SK-N-DZ (cell line): ENCODE measurements around the gene OSCAR.

ENCODE experiments used
- DNase-seq: peaks from one replicate; pipeline ENCODE4 v3.0.0-alpha.2; 2015; ENCODE audit warnings: low spot score

Gene OSCAR

DNA sequence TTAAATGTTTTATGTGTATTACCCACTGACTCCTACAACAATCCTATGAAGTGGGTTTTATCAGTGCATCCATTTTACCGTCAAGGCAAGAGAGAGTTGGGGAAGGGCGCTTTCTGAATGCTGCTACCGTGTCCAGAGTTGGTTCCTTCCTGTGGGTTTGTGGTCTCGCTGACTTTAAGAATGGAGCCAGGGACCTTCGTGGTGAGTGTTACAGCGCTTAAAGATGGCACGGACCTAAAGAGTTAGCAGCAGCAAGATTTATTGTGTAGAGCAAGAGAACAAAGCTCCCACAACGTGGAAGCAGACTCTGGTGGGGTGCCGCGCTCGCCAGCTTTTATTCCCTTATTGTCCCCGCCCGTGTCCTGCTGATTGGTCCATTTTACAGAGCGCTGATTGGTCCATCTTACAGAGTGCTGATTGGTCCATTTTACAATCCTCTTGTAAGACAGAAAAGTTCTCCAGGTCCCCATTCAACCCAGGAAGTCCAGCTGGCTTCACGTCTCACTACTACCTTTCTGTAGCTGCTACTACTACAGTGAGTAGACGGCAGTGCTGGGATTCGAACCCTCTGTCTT is 6.1 kb downstream of the OSCAR start:
- no peak for DNase-seq

DNA sequence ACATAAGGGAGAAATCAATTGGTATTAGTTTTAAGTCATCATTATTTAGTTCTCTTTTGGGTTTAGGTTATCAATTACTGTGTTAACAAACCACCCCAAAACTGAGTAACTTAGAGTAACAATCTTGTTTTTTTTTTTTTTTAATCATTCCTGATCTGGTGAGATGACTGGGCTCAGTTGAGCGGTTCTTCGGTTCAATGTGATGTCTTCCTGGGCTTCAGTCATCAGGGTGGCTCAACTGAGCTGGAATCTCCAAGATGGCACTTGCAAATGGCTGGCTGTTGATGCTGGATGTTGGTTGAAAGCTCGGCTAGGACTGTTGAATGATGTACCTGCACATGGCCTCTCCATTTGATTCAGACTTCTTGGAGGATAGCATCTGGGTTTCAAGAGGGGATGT is 16.2 kb downstream of the OSCAR start:
- DNase-seq = no peak

DNA sequence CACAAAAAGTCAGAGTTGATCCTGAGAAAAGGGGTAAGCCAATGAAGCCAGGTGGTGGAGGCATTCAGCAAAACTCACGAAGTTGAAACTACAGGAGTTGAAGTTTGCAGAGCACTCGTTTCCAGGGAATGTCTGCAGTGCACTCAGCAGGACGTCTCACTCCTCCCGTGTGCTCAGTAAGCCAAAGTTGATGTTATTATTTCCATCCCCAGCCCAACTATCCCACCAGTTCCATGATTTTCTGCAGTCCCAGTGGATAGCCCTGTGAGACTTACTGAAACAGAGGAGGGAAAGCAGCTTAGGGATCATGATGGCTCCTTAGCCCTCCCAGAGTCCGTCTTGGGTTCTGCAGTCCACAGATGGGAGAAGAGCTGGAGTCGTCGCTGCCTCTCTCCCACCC is 19.6 kb downstream of the OSCAR start, which contains the start of gene TARM1:
TSS of gene TARM1 (minus strand) at position 334 of the 400 bp plus-strand sequence. CDS start at position 309, 25 bp downstream.
- no peak for DNase-seq

DNA sequence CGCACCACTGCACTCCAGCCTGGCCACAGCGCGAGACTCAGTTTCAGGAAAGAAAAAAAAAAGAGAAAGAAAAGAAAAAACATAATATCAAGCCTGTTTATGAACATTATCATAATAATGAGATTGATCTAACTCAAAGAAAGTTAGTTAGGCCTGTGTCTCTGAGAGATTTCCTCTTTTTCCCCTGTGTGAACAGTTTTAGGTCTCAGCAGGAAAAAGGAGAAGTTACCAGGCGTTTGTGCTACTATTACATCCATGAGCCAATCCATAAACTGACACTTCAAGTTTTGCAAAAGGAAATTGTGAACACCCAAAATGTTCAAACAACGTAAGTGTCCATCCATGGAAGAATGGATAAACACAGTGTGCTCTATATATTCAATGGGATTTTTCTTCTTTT is 23.3 kb downstream of the OSCAR start:
- DNase-seq = no peak

DNA sequence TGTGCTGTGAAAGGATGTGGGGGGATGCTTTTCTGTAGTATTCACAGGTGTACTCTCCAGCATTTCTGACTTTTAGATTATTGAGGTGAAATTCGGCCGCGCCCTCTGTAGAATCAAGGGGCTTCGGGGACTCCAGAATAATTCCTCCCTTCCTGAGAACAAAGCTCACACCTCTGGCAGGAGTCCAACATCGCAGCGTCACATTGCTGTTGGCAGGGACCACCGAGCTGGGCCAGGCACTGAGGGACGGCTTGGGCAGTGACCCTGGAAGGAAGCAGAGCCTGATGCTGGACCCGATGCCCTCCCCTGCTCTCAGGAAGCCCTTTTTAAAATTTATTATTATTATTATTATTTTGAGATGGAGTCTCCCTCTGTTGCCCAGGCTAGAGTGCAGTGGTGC is 25.8 kb downstream of the OSCAR start:
- no peak for DNase-seq

DNA sequence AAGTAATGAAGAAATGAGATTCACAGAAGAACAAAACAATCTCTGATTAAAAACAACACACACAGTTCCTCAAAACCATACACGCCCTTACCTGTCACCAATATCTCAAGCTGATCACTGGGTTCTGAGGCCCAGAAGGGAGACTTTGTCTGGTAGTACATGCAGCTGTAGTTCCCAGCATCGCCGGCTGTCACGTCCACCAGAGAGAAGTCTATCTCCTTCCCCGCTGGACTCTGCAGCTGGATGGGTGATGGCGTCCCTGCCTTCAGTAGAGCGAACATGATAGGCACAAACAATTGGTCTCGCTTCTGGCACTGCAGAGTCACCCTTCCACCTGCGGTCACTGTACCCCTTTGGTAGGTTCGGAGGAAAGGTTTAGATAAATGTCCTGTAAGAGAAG is 26.8 kb downstream of the OSCAR start:
- DNase-seq = no peak

DNA sequence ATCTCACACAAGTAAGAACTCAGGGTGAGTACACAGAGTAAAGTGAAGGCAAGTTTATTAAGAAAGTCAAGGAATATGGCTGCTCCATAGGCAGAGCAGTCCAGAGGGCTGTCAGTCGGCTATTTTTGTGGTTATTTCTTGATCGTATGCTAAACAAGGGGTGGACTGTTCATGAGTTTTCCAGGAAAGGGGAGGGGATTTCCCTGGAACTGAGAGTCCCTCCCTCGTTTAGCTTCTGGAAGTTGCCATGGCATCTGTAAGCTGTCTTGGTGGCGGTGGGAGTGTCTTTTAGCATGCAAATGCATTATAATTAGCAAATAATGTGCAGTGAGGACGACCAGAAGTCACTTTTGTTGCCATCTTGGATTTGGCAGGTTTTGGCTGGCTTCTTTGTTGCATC is 31.1 kb downstream of the OSCAR start:
- no peak for DNase-seq

DNA sequence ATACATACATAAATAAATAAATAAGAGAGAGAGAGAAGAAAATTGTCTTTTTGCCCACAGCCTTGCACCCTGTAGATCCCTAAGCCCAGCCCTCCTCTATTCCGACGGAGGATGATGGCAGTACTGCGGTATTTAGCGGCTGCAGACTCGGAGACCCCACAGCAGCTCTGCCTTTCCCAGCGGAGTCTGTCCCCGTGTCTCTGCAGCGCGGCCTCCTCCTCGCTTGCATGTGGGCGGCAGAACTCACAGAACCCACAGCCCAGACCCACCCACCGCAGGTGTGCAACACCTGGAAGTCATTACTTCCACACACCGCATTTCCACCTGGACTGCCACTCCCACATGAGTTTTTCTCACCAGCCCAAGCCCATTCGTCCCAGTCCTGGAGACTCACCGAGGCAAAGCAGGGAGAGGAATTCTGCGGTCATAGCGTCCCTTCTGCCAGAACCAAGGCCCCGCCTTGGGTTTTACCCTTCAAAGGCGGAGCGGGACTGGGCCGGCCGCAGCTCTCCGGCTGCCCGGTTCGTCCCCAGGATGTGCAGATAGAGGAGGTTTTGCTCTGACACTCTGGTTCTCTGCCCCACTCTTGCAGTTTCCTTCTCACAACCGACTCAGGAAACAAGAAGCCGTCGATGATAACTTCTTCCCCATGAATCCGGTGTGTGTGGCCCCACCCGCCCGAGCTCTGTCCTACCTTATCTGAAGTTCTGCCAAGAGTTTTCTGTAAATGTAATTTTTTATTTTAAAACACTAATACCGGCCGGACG is 37.1 kb downstream of the OSCAR start, which contains the start of gene VSTM1:
TSS of gene VSTM1 (minus strand) at position 548 of the 767 bp plus-strand sequence. CDS start at position 428, 120 bp downstream.
- no peak for DNase-seq

DNA sequence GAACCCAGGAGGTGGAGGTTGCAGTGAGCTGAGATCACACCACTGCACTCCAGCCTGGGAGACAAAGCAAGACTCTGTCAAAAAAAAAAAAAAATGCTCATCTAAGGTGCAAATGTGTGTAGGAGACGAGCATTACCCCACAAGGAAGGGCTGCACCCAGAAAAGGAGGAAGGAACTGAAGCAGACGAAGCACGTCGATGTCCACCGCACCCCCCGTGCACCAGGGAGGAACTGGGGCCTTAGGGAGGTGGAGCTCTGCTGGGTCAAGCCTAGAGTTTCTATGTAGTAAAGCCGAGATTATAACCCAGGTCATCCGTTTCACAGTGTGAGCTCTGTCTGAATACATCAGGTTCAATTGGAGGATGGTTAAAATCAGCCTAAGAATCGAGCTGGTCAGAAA is 38.0 kb downstream of the OSCAR start:
- no peak for DNase-seq

DNA sequence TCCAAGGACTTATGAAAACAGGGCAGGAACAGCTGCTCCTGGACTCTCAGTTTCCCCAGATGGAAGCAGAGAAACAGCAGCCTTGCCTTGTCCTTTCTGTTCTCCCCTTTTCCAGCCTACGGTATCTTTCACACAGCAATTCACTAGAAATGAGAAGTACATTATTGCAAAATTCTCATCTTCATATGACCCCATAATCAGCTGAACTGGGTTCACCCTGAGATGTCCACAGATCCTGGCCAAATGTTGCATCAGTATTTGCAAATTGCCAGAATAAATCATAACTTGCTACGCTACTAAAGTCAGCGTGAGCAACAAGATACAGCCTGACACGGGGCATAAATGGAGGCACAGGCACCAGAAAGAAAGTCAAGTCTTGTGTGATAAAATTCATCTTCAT is 53.0 kb downstream of the OSCAR start:
- no peak for DNase-seq

DNA sequence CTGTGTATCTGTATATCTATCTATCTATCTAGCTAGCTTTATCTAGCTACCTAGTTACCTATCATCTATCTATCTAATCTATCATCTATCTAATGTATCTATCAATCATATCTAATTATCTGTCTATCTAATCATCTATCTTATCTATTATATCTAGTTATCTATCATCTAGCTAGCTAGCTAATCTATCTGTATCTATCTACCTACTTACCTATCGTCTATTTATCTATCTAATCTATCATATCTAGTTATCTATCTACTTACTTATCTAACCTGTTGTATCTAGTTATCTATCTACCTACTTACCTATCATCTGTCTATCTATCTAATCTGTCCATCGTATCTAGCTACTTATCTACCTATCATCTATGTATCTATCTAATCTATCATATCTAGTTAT is 54.8 kb downstream of the OSCAR start:
- no peak for DNase-seq
